Inflammatory macrophage treated with lipopolysaccharide for 4 hours (primary cell): ENCODE data around the gene SMCHD1.

Experiments used
- DNase-seq: peaks from one replicate; pipeline ENCODE4 v3.0.0-alpha.2; 2020

The SMCHD1 gene

GRCh38 chr18:2655178-2655953, at the start of gene SMCHD1:
Gene SMCHD1 (plus strand): TSS chr18:2655726. CDS start chr18:2656076, 350 bp downstream.
- peak; percentile 88 for DNase-seq

GRCh38 chr18:2606335-2606734, 49.2 kb upstream of the SMCHD1 start:
- peak; percentile 58 for DNase-seq

GRCh38 chr18:2609604-2610003, 45.9 kb upstream of the SMCHD1 start:
- no peak for DNase-seq

GRCh38 chr18:2610549-2610948, 45.0 kb upstream of the SMCHD1 start:
- DNase-seq, result peak; percentile 7

- DNase-seq, result no peak
These were observed 42.5 kb upstream of the SMCHD1 start for GRCh38 chr18:2612996-2613395.

GRCh38 chr18:2617401-2617998, 38.0 kb upstream of the SMCHD1 start:
- no peak for DNase-seq

- no peak for DNase-seq
These were observed 37.5 kb upstream of the SMCHD1 start for GRCh38 chr18:2618009-2618408.

- no peak for DNase-seq
These were observed 30.3 kb upstream of the SMCHD1 start for GRCh38 chr18:2625217-2625616.

GRCh38 chr18:2627821-2628276, 27.7 kb upstream of the SMCHD1 start:
- peak; percentile 91 for DNase-seq

- DNase-seq, result no peak
These were observed 26.5 kb upstream of the SMCHD1 start for GRCh38 chr18:2629003-2629402.

- DNase-seq, result no peak
These were observed 19.9 kb upstream of the SMCHD1 start for GRCh38 chr18:2635586-2635985.

GRCh38 chr18:2636126-2636631, 19.3 kb upstream of the SMCHD1 start:
- no peak for DNase-seq

- peak; percentile 96 for DNase-seq
These were observed 13.9 kb upstream of the SMCHD1 start for GRCh38 chr18:2641638-2642037.

- DNase-seq, result no peak
These were observed 12.8 kb upstream of the SMCHD1 start for GRCh38 chr18:2642771-2643170.

GRCh38 chr18:2644535-2644934, 11.0 kb upstream of the SMCHD1 start:
- no peak for DNase-seq

- DNase-seq, result no peak
These were observed 3.5 kb upstream of the SMCHD1 start for GRCh38 chr18:2651981-2652380.

GRCh38 chr18:2653467-2653866, 2.1 kb upstream of the SMCHD1 start:
- peak; percentile 74 for DNase-seq

GRCh38 chr18:2654169-2654927, 1.2 kb upstream of the SMCHD1 start:
- DNase-seq, result no peak

GRCh38 chr18:2654928-2655177, 673 bp upstream of the SMCHD1 start:
- DNase-seq, result no peak

GRCh38 chr18:2655954-2656236, 369 bp downstream of the SMCHD1 start:
- no peak for DNase-seq

- peak; percentile 56 for DNase-seq
These were observed 883 bp downstream of the SMCHD1 start for GRCh38 chr18:2656237-2656980.

GRCh38 chr18:2656981-2657512, 1.5 kb downstream of the SMCHD1 start:
- DNase-seq, result peak; percentile 19
